DND-41 (cell line): ENCODE data around the gene ACTN1.

Experiments
- EZH2 ChIP-seq: IDR thresholded peaks from 3 replicates; pipeline ENCODE4 v1.6.1; 2012; ENCODE audit warnings: borderline replicate concordance, low read depth, mild to moderate bottlenecking, moderate library complexity, low read length, inconsistent platforms; ENCODE audit not compliant: severe bottlenecking
- TF ChIP-seq, protein P1 (sequence below): IDR thresholded peaks from 2 replicates; pipeline ENCODE4 v1.5.1; 2012; ENCODE audit warnings: borderline replicate concordance, low read length, moderate library complexity, mild to moderate bottlenecking; ENCODE audit not compliant: poor library complexity, severe bottlenecking; ENCODE audit errors: extremely low read depth

DNA sequence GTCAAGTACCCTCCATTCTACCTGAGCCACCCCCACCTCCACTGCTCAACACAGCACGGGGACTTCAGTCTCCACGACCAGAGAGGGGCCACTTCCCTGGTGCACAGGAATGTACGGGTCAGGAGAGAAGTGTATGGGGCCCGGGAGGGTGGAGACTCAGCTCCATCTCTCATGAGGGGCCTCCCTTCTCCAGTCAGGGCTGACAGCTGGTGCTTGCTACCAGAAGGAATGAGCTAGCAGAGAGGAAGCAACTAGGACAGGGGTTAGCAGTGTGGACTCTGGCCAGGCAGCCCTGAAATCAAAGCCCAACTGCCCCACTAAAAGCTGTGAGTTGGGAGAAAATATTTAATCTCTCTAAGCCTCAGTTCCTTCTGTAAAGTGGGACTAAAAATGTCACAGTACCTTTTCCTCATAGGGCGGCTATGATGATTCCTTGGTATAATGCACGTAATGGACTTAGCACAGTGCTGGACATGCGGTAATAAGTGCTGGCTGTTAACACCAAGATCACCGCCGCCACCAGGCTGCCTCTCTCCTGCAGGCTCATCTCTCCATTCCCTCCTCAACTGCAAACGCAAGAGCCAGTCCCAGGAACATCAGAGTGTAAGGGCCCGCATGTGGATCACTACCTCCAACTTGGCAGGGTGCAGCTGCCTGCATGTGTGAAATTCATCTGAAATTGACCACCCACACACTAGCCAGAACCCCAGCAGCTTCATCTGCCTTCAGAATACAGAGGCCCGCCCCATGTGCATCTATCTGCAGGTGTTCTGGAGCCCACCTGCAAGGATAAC is 14.6 kb downstream of the ACTN1 start:
- TF ChIP-seq, protein P1, sequence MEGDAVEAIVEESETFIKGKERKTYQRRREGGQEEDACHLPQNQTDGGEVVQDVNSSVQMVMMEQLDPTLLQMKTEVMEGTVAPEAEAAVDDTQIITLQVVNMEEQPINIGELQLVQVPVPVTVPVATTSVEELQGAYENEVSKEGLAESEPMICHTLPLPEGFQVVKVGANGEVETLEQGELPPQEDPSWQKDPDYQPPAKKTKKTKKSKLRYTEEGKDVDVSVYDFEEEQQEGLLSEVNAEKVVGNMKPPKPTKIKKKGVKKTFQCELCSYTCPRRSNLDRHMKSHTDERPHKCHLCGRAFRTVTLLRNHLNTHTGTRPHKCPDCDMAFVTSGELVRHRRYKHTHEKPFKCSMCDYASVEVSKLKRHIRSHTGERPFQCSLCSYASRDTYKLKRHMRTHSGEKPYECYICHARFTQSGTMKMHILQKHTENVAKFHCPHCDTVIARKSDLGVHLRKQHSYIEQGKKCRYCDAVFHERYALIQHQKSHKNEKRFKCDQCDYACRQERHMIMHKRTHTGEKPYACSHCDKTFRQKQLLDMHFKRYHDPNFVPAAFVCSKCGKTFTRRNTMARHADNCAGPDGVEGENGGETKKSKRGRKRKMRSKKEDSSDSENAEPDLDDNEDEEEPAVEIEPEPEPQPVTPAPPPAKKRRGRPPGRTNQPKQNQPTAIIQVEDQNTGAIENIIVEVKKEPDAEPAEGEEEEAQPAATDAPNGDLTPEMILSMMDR = no peak
- no peak for TF ChIP-seq EZH2
